ENCODE data around the gene EIF4EBP2.

The EIF4EBP2 gene

DNA sequence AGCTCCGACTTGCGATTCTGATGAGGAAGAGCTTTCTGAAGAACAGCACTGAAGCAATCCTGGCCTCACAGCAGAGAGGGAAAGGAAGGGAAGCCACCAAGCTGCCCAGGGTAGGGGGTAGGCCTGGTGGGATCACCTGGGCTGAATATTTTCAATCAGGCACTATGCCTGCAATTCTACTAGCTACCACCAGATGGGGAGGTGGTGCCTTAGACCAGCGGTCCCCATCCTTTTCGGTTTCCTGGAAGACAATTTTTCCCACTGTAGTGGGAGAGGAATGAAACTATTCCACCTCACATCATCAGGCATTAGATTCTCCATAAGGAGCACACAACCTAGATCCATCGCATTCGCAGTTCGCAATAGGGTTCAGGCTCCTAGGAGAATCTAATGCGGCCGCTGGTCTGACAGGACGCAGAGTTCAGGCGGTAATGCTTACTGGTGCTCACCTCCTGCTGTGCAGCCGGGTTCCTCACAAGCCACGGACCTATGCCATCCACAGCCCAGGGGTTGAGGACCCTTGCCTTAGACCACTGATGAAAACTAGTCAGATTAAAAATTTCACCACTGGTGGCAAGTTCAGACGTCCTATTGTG, 24.3 kb upstream of the EIF4EBP2 start:
- no peak for DNase-seq

DNA sequence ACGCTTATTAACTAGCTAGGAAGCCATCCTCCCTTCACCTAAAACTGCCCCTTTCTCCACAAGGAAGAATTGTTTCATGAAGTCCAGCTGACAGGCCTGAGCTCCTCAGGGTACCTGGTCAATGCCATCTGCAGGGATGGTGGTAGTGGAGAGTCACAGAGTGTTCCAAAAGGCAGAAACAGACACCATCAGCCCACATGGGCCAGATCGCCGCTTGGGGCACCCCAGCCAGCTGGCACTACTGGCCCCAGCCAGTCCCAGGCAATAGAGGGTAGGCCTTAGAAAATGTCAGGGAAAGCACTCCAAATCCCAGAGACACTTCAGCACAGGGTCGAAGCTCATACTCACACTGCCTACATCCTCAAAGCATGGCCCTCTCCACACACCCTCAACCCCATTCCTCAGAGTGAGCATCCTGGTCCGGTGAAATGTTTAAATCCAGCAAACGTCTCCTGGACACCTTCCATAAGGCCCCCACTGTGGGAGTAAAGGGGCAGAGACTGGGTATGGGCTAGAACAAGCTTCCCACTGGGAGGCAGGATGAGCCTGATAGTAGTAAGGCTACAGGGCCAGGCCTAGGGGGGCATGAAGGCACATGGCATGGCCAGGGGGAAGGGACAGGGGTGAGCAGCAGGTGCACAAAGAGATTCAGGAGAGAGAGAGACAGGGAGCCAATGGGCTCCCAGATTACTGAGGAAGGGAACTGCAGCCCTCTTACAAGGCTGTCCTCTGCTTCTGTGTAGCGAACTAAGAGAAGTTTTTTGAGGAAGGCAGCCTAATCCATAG, 23.4 kb upstream of the EIF4EBP2 start:
- DNase-seq: no peak

DNA sequence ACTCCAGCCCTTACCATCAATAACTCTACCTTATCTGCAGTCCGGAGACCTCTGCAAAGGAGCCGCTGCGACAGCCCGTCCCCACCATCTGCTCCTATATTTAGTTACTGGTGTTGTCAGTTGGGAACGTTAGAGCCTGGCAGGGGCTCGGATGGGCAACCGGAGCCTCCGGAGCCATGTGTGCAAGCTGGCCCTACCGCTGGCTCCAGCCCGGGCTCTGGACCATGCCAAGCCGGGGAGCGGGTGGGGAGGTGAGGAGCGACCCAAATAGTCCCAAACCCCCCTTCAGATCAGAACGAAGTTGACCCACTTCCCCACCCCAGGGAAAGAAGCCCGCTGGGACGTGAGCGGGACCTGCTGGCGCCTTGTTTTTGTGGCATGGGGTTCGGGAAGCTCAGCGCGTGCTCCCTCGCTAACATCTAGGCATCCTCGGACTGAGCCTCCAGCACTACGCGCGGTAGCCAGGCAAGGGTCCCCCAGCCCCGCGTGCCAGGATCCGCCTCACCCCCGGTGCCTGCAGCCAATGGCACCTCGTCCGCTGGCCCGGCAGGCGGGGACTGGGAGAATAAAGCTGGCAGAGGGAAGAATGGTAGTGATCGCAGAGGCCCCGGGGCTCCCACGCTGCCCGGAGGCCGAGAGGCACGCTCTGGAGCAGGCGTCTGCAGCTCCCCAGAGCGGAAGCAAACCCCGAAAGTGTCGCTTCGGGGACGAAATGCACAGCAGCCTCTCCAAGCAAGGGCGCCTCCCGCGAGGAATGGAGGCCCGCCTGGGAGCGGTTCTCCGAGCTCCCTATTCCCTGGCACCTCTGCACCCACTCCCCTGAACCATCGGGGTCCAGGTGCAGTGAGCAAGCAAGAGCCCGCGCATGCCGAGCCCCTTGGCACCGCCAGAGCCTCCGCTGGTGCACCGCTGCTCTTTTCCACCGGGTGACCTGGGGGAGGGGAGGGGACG, 22.2 kb upstream of the EIF4EBP2 start:
- peak; percentile 35 for DNase-seq

DNA sequence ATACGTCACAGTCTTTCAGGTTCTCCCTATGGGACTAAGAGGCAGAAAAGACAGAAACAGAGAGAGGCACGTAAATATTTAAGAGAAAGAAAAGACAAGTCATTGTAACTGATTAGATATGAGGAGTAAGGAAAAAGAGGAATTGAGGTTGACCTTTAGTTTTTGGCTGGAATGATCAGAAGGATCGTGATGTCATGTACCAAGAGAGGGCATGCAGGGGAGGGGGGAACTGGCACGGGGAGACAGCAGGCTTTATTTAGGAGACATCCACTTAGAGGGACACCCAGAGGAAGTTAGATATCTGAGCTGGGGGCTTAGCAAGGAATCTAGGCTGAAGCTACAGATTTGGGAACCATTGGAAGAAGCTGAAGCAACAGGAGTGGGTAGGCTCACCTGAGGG, 12.3 kb upstream of the EIF4EBP2 start:
- no peak for DNase-seq

DNA sequence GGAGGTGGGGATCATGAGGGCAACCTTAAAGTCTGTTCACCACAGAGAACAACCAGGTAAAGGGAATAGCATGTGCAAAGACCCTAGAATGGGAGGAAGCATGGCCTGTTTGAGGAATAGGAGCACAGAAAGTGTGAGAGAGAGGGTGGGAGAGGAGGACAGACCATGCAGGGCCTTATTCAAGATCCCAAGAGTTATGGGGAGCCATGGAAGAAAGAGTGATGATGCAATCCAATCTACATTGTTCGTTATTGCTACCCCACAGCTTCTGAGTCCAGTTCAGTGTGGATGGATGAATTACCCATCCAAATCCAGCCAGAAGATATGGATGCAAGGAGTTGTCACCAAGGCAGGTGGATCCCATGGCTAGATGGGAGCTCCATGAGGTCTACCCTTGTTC, 7.8 kb upstream of the EIF4EBP2 start:
- DNase-seq: no peak

DNA sequence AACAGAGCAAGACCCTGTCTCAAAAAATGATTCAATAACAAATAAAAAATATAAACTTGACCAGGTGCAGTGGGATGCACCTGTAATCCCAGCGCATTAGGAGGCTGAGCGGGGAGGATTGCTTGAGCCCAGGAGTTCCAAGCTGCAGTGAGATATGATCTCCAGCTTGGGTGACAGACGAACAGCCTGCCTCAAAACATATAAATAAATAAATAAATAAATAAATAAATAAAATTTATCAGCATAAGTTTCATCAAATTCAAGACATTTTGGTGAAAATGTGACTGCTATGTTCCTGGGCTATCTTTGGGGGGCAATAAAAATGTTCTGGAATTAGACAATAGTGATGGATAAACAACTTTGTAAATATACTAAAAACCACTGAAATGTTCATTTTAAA, 4.8 kb upstream of the EIF4EBP2 start:
- no peak for DNase-seq

DNA sequence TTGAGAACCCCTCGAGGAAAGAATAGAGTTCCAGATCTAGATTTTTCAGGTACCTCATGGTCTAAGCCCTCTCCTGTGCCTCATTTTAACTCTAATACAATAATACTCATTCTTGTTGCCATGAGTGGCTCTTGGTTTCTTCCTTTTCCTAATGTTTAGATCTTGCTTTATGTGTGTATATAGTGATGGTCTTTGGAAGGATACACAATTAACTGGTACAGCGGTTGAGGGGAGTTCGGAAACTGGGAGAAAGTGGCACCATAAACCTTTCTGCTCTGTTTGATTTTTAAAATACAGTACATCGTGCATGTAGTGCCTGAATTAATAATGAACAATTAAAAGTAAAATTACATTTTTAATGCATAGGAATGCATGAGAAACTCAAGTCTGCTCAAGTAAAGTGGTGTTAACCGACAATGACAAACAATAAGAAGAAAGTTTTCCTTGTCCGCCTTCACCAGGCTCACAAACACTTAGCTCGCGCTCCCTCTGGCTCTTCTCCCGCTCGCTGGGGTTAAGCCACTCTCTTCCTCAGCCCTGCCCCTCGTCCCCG, 386 bp upstream of the EIF4EBP2 start:
- DNase-seq: no peak

DNA sequence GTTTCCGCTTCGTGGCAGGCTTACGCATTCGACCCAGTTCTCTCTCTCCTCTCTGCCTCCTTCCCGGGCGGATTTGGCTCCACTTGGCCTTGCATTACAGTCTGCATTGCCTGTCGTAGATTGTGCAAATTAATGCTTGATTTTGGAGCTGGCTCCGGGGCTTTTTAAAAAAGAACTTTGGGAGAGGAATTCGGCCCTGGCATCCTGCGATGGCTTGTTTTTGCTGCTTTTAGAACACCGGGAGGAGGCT, 767 bp downstream of the EIF4EBP2 start:
- no peak for DNase-seq

DNA sequence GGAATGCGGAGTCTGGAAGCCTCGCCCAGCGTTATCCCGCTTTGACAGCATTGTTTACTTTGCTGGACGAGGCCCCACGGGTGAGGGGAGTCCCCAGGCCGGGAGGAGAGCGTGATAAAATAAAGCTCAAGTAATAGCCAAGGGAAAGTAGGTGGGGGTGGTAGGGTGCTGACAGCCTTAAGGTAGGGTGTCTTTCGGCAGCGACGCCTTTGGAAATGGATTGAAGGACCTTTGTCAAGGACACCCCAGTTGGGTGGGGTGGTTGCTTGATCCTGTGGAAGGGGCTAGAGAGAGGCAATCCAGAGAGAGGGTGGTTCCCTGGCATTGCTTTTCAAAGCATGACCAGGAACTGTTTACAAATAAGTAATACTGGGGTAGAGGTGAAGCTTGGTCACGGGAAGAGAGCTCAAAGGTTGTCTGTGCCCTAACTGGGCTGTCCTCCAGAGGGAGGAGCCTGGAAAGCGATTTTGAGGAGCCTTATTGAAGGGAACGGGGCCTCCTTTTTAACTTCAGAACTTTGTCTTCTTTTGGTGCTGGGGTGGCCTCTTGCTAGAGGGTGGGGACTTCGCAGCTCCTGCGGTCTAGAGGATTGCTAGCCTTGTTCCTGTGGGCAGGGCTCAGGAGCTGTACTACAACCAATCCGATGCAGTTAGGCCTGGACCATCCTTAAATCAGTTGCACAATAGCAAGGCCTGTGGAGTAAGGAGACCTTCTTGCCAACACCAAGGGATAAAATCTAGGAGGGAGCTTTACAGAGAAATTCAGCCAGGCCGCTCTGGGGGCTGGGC, 1.3 kb downstream of the EIF4EBP2 start:
- peak; percentile 22 for DNase-seq

DNA sequence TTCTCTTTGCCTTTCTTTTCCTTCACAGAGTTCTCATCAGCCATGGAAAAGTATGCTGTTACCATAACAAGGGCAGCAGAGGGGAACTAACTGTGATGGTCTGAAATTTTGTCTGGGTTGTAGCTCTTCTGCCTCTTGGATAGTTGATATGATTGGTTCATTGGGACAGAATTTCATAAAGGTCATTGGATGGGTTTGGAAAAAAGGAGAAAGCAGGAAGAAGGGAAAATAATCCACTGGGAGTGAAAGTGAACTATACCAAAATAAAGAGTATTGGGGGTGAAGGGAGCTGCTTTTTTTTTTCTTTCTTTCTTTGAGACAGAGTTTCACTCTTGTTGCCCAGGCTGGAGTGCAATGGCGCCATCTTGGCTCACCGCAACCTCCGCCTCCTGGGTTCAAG, 5.8 kb downstream of the EIF4EBP2 start:
- DNase-seq: no peak

DNA sequence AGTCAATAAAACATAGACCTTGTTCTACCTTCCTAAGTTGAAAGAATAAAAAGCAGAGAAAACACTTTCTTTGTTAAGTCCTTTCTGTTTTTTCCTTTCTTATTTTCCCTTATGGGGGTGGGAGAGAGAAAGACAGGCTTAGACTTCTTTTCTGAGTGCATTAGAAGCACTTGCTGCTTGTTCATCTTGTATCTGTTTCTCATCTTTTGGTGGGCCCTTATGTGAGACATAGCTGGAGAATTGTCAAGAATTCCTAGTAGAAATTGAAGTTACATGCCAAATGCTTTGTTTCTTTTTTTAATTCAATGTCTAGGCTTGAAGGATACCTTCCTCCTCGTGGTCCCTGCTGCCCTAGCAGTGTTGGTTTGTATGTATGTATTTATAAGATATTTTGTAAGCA, 6.7 kb downstream of the EIF4EBP2 start:
- DNase-seq: no peak

DNA sequence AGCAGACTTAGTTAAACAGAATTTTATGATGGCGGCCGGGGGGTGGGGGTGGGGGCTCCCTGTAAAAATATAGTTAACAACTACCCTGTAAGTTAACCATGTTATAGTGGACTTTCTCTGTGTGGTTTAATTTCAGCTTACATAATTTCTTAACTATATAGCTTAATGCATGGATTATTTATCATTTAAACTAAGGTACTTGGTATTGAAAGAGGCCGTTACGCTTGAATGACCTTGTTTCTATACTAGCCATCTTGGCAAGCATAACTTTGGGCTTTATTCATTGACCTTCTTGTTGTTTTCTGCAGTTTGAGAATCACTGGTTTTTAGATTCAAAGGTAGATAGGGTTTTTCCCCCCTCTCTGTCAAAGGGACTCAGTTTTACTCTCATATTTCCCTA, 8.4 kb downstream of the EIF4EBP2 start:
- no peak for DNase-seq

DNA sequence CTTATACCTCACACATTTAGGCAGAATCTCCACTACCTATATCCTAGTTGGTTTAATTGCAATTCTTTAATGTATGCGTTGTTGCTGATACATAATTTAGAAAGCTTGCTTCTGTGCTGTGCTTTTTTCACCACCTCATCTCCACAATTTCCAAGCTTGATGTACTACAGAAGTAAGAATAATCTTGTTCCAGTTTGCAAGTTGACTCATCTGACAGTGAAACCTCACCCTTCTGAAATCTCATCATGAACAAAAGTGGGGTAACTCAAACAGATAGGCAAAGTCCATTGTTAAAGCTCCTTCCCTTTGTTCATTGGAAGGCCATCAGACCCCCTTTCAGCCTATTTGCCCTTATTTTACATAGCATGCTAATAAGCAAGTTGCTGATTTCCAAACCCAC, 13.6 kb downstream of the EIF4EBP2 start:
- no peak for DNase-seq

DNA sequence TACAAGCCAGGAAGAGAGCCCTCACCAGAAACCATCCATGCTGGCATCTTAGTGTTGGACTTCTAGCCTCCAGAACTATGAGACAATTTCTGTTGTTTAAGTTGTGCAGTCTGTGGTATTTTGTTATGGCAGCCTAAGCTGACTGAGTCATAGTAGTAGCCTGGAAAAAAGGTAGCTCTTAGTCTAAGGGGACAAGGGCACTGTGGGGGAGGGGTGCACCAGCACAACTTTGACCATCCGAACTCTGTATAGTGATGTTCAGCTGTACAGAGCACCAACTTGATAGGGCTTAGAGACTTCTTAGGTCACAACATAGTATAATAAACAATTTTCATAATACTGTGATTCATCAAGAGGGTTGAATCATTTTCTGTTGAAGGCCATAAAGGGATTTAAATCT, 14.3 kb downstream of the EIF4EBP2 start:
- no peak for DNase-seq

DNA sequence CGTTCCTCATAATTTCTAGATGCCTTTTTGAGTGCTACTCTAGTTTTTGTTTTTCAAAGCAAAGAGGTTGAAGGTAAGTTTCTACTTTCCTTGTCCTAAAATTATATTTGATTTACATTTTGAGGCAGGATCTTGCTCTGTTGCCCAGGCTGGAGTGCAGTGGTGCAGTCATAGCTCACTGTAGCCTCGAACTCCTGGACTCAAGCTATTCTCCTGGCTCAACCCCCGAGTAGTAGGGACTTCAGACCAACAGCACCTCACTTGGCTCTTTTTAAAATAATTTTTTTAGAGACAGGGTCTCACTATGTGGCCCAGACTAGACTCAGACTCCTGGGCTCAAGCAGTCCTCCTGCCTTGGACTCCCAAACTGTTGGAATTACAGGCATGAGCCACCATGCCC, 14.8 kb downstream of the EIF4EBP2 start:
- no peak for DNase-seq

DNA sequence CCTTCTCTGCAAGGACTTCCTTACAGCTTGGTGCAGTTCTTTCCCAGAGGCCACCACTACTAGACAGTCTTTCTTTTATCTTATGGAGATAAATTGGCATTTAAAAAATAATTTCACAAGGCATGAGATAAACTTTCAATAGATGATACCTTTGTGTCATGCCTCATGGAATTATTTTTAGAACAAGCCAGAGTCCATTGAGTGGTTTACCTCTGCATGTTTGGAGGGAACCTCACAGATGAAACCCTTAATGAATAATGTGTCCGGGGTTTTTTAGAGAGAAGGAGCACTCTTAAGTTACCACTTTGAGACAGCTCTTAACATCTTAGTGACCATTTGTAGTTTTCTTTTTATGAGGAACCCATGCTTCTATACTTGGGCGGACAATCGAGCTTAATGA, 20.4 kb downstream of the EIF4EBP2 start:
- DNase-seq: no peak

DNA sequence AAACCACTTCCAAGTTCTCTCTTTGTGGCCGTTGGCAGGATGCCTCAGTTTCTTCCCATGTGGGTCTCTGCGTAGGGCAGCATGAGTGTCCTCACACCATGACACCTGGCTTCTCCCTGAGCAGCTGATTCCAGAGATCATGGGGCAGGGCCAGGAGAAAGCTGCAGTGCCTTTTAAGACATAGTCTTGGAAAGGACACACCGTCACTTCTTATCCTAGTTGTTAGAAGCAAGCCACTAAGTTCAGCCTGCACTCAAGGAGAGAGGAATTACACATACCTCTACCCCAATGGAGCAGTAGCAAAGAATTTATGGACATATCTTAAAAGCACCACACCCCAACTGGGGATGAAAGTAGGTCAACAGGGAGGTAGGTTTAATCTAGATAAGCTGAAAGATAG, 21.2 kb downstream of the EIF4EBP2 start:
- no peak for DNase-seq

DNA sequence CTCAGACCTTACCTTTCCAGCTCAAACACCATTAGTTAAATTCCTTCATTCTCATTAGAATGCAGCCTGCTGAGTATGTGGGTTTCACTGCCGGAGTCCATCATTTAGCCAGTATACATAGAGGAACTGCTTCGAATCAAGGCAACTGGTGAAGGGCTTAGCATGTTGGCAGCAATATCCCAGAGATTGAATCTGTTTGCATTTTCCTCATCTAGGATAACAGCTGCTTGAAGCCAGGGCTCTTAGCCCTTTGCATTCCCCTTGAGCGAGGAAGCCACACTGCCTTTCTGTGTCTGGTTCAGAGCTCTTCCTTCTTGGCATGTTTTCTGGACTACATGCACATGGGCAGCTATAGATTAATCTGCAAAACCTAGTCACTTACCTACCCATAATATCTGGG, 22.9 kb downstream of the EIF4EBP2 start:
- no peak for DNase-seq

DNA sequence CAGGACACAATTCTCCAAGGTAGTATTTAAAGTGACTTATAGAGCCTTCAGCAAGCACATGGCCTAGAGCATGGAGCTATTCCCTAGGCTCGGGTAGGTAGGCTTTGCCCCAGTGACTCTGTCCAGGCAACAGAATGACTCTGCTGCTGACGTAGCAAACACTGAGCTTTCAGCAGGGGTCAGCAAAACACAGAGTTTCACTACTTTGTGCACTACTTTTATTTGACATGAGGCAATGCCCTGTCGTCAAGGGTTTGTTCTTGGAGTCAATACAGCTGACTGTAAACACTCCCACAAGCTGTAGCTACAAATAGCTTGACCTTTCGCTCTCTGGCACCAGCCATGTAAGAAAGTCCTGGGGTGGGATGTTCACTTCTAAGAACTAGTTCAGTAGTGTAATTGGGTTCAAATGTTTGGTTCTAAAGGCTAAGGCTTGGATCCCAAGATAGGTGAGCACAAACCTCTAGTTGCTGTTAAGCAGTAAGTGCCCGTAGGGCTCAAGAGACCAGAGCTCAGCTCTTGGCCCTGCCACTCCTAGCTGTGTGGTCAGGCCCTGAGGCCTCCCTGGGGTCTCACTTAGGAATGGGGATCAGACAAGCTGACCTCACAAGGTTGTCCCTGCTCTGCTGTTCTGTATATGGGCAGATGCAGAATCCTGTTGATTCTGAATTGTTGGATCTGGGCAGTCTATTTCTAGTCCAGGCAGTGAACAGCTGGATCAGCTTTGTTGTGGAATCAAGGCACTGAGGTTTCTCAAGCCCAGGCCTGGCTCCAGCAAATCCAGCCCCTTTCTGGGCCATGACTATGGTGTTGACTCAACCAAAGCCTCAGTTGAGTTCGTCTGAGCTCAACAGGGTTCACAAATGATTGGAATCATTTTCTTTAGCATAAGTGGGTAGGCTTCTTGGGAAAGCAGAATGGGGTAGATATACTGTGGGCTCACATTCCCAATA, 26.8 kb downstream of the EIF4EBP2 start:
- no peak for DNase-seq

DNA sequence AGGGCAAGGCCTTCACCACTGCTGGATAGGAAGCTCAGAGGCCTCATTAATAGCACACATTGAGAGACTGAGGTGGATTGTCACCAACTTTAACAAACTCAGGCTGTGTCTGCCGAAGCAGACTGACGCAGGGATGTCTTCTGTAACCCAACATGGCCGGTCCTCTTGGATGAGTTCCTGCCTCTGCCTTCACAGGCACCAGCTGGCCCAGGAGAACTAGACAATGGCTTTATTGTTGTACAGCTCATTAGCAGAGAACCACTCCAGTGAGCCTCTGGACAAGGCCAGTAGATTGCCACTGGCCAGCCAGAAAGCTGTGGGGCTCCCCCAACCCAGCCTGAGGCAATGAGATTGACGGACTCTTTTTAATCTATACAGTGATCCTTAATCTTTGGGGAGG, 28.2 kb downstream of the EIF4EBP2 start:
- no peak for DNase-seq

DNA sequence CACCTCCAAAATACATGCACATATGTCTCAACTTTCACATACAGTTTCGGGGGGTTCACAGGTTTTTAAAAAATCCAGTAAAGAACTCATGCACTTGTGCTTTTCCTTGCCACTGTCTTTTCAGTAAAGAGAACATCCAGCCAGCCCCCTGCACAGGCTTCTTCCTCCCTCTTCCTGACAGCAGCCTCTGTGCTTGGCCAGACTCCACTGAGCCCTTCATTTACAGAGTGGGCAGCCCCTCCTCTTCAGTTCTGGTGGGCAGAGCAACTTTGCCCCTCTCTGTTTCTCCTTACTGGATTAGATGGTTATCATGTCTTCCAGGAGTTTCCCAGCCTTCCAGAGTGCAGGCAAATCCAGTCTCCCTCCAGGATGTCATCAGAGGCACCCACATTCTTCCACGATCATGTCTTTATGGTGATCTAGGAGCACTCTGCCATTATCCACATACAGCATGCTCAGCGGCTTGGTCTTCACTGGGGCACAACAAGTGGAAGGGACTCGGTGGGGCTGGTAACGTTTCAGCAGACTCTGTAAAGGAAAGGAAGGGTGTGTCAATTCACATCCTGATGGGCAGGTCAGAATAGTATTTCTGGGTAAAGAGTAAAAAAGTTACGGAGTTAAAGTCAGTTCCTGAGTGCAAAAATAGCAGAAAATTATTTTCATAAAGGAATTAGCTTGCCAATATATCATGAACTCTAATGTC, 28.8 kb downstream of the EIF4EBP2 start:
- no peak for DNase-seq
